ENCODE data around the gene ZNF423.

DNA sequence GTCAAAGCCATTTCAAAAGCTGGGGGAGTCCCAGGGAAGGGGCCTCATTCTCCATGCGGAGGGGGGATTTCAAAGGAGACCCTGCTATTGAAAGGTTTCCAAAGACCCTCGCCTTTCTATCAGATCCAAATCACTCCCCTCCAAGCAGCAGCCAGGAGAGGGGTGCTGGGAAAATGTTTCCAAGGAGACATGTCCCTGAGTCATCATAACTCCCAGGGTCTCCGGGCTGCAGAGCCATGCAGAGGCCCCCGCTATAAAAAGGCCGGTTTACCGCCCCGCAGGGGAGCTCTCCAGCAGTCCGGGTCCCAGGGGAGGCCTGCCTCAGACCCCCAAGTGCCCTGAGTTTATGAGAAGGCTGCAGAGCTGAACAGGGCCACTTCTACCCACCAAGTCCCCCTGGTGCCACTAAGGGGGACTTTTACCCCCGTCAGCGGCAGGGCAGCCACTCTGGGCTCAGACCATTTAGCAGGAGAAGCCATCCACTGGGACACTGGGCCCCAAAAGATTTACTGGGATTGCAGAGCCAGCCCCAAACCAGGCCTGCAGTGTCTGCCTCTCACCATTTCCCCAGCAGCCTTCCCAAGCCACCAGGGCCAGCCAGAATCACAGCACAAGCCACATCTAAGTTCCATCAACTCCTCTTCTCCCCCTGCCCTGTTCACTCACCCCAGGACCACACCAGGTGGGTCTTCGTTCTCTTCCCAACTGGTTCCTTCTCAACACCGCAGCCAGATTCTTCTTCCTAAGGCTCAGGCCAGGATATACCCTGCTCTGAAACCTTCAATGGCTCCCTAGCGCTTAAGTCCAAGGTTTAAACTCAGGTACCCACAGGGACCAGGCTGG lies 234.4 kb downstream of the ZNF423 start:
- TF ChIP-seq CTCF (IDR thresholded peaks at IDR 0.05; ENCODE audit: low read length): no peak
- no peak for TF ChIP-seq EZH2phosphoT487 (IDR thresholded peaks at IDR 0.05; ENCODE audit: low read length)
- TF ChIP-seq EZH2 (optimal IDR thresholded peaks at IDR 0.05; ENCODE audit: low read depth, low read length): no peak

All from MM.1S (cell line).